ENCODE results near the gene OR13H1. TPM values are rescaled to one million over a fixed set of nuclear protein-coding genes. Genes with fewer than 3 reads are reported as not detected.

The OR13H1 gene
- total RNA-seq, 1 experiment from 2014 or later = not detected

DNA sequence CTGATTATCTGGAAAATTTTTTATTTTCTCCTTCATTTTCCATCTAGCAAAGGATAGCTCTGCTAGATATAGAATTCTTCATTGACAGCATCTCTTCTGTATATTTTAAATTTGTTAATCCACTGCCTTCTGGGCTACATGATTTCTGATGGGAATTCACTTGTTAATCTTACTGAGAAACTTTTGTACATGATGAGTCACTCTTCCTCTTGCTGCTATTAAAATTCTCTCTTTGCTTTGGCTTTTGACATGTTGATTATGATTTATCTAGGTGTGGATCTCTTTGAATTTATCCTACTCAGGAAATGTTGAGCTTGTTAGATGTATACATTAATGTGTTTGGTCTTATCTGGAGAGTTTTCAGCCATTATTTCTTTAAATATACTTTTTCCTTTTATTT, 27.5 kb downstream of the OR13H1 start:
- H3K9me3 ChIP-seq (ENCODE audit: low read length) = no peaks in the 10 kb centered on the region
- no peaks in the 10 kb centered on the region for H3K27me3 ChIP-seq (ENCODE audit: low read length)
- no peak for TF ChIP-seq EZH2 (IDR thresholded peaks at IDR 0.05; ENCODE audit: low read length, unreplicated experiment)
- TF ChIP-seq, protein P1, sequence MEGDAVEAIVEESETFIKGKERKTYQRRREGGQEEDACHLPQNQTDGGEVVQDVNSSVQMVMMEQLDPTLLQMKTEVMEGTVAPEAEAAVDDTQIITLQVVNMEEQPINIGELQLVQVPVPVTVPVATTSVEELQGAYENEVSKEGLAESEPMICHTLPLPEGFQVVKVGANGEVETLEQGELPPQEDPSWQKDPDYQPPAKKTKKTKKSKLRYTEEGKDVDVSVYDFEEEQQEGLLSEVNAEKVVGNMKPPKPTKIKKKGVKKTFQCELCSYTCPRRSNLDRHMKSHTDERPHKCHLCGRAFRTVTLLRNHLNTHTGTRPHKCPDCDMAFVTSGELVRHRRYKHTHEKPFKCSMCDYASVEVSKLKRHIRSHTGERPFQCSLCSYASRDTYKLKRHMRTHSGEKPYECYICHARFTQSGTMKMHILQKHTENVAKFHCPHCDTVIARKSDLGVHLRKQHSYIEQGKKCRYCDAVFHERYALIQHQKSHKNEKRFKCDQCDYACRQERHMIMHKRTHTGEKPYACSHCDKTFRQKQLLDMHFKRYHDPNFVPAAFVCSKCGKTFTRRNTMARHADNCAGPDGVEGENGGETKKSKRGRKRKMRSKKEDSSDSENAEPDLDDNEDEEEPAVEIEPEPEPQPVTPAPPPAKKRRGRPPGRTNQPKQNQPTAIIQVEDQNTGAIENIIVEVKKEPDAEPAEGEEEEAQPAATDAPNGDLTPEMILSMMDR (conservative IDR thresholded peaks at IDR 0.05; ENCODE audit: low read depth, low read length) = no peak
- TF ChIP-seq EZH2phosphoT487 (IDR thresholded peaks at IDR 0.05; ENCODE audit: borderline replicate concordance, low read length) = no peak
- no peaks in the 10 kb centered on the region for H3F3A ChIP-seq (ENCODE audit: low read length, unreplicated experiment)
- no peak overlapping the region for H3K9ac ChIP-seq (ENCODE audit: low read length)
- POLR2A ChIA-PET (ENCODE audit: unreplicated experiment) = no interaction called here
- CTCF ChIA-PET = interaction anchor here (0.6 kb wide), 1 partner anchor 175 kb away, joined by 3 read pairs; no protein-coding TSS in a partner anchor
- no TSS peak for BruUV-seq (replicated peaks)
- peak overlapping the region; percentile 12; the same call in 1 of the 2 replicates for H3K27ac ChIP-seq (ENCODE audit: low read length)
- peaks cover 21% of the 10 kb centered on the region for H3K4me1 ChIP-seq (ENCODE audit: insufficient read depth, low read length)
- no peak overlapping the region for H3K4me2 ChIP-seq (ENCODE audit: low read length)
- intact Hi-C loops (cut with micrococcal nuclease) = no loop called here
- H2AFZ ChIP-seq (ENCODE audit: low read length) = no peak overlapping the region
- ATAC-seq = peak; percentile 56
- peak; percentile 43 for DNase-seq
- no peaks in the 10 kb centered on the region for H3K79me2 ChIP-seq (ENCODE audit: low read length)
- no peak overlapping the region for H3K4me3 ChIP-seq (ENCODE audit: low read length)
- no peaks in the 10 kb centered on the region for H3K9me2 ChIP-seq (replicated peaks; ENCODE audit: low read length)
- H3K36me3 ChIP-seq (ENCODE audit: low read depth, low read length) = no peaks in the 10 kb centered on the region
- no peaks in the 10 kb centered on the region for H4K20me1 ChIP-seq (ENCODE audit: low read length)

DNA sequence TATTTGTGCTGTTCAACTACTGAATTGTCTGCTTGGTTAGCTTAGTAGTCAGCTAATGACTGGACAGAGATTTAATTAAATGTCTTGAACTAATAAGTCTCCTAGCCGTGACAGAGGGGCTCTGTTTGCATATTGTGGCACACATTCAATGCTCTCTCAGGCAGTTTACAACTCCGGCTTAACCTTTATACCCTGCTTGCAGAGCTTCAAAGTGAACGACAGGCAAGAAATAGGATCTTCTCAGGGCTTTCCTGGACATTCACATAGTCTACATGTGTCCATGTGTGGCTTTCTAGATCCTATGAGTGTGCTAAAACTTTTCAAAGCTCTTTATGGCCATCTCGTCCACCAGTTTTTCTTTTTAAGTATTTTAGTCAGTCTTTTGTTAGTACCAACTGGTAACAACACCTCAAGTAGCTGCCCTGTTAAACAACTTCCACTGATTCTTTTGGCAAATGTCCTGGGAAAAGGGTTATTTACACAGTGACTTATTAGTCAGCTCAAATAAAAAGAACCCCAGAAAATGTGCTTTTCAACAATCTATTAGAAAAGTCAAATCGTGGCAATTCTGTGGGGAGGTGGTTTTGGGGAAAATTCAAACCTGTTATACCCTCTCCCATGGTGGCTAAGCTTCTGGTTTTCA, 28.6 kb downstream of the OR13H1 start:
- Histone ChIP-seq H3K79me2 (ENCODE audit: low read length) (no peaks in the 10 kb centered on the region), H3K9ac (ENCODE audit: low read length) (peak overlapping the region; percentile 10; the same call in 1 of the 2 replicates), H3K4me2 (ENCODE audit: low read length) (peak overlapping the region; percentile 58), H3K27me3 (ENCODE audit: low read length) (no peaks in the 10 kb centered on the region), H3K4me3 (ENCODE audit: low read length) (no peak overlapping the region), H3K36me3 (ENCODE audit: low read depth, low read length) (no peaks in the 10 kb centered on the region), H3K4me1 (ENCODE audit: insufficient read depth, low read length) (peaks cover 20% of the 10 kb centered on the region), H4K20me1 (ENCODE audit: low read length) (no peaks in the 10 kb centered on the region), H3F3A (ENCODE audit: low read length, unreplicated experiment) (no peaks in the 10 kb centered on the region), H3K9me3 (ENCODE audit: low read length) (no peaks in the 10 kb centered on the region), H3K27ac (ENCODE audit: low read length) (peak overlapping the region; percentile 60), H2AFZ (ENCODE audit: low read length) (no peak overlapping the region), H3K9me2 (replicated peaks; ENCODE audit: low read length) (no peaks in the 10 kb centered on the region)
- CTCF ChIA-PET = no interaction called here
- no TSS peak for BruUV-seq (replicated peaks)
- ATAC-seq (peak; percentile 60), DNase-seq (peak; percentile 68)
- POLR2A ChIA-PET (ENCODE audit: unreplicated experiment) = no interaction called here
- TF ChIP-seq EZH2 (IDR thresholded peaks at IDR 0.05; ENCODE audit: low read length, unreplicated experiment) (no peak), EZH2phosphoT487 (IDR thresholded peaks at IDR 0.05; ENCODE audit: borderline replicate concordance, low read length) (no peak)
- TF ChIP-seq, protein P1 (conservative IDR thresholded peaks at IDR 0.05; ENCODE audit: low read depth, low read length) = no peak
- intact Hi-C loops (cut with micrococcal nuclease) = no loop called here

GRCh38 chrX:131577413-131577812, 33.5 kb downstream of the OR13H1 start:
- BruUV-seq (replicated peaks) = no TSS peak
- H3K9ac ChIP-seq (ENCODE audit: low read length) = no peak overlapping the region
- CTCF ChIA-PET = no interaction called here

More at GRCh38 chrX:131577413-131577812, 33.5 kb downstream of the OR13H1 start:
- Histone ChIP-seq H3K27me3 (ENCODE audit: low read length) (no peaks in the 10 kb centered on the region), H3K27ac (ENCODE audit: low read length) (no peak overlapping the region), H3K9me2 (replicated peaks; ENCODE audit: low read length) (no peaks in the 10 kb centered on the region), H3F3A (ENCODE audit: low read length, unreplicated experiment) (no peaks in the 10 kb centered on the region), H3K4me2 (ENCODE audit: low read length) (no peak overlapping the region), H3K79me2 (ENCODE audit: low read length) (no peaks in the 10 kb centered on the region), H3K9me3 (ENCODE audit: low read length) (no peaks in the 10 kb centered on the region), H3K4me1 (ENCODE audit: insufficient read depth, low read length) (peaks cover 10% of the 10 kb centered on the region), H4K20me1 (ENCODE audit: low read length) (no peaks in the 10 kb centered on the region), H2AFZ (ENCODE audit: low read length) (no peak overlapping the region), H3K36me3 (ENCODE audit: low read depth, low read length) (no peaks in the 10 kb centered on the region), H3K4me3 (ENCODE audit: low read length) (no peak overlapping the region)
- TF ChIP-seq EZH2 (IDR thresholded peaks at IDR 0.05; ENCODE audit: low read length, unreplicated experiment) (no peak), EZH2phosphoT487 (IDR thresholded peaks at IDR 0.05; ENCODE audit: borderline replicate concordance, low read length) (no peak)
- TF ChIP-seq, protein P1 (conservative IDR thresholded peaks at IDR 0.05; ENCODE audit: low read depth, low read length) = no peak
- intact Hi-C loops (cut with micrococcal nuclease) = no loop called here
- ATAC-seq (no peak), DNase-seq (no peak)
- POLR2A ChIA-PET (ENCODE audit: unreplicated experiment) = no interaction called here

Measured in PC-3 (cell line).